ENCODE results near the gene PRRG2. TPM values are rescaled to one million over a fixed set of nuclear protein-coding genes. Genes with fewer than 3 reads are reported as not detected.

The PRRG2 gene
- total and polyA plus RNA-seq, 2 of the 13 experiments (the other 11 are each of a cell fraction or from before 2014, with no cell fraction given): 0.66 to 0.82 TPM

DNA sequence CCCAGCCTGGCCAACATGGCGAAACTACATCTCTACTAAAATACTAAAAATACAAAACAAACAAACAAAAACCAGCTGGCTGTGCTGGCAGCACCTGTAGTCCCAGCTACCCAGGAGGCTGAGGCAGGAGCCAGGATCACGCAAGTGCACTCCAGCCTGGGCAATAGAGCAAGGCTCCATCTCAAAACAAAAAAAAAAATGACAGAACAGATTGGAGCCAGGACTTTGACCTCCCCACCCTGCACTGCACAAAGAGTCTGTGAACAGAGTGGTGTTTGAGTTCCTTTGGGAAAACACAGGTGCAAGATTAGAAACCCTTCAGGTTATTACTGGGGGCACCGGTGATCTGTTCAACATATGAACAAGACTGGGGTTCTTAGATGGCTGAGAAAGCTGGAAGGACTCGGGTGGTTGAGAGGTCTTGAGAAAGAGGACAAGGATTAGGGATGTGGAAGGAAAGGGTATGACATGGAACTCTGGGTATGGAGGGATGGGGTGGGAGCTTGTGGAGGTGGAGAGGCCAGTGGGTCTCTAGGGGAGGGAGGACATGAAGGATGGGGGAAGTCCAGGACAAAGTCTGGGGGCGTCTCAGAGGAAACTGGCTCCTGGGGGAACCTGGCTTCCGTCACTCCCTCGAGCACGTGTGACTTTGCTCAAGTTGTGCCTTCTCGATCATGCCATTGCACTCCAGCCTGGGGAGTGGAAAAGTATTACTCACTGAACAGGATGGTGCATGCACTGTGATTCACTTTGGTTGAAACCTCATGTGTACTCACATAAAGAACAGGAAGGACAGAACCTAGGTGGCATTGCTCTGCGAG is 27.5 kb upstream of the PRRG2 start (continued):
- TF ChIP-seq, protein P1, sequence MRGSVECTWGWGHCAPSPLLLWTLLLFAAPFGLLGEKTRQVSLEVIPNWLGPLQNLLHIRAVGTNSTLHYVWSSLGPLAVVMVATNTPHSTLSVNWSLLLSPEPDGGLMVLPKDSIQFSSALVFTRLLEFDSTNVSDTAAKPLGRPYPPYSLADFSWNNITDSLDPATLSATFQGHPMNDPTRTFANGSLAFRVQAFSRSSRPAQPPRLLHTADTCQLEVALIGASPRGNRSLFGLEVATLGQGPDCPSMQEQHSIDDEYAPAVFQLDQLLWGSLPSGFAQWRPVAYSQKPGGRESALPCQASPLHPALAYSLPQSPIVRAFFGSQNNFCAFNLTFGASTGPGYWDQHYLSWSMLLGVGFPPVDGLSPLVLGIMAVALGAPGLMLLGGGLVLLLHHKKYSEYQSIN (CRISPR knock-in tag; IDR thresholded peaks at IDR 0.05; ENCODE audit: borderline replicate concordance): no peak
- TF ChIP-seq TFDP2 (CRISPR knock-in tag; IDR thresholded peaks at IDR 0.05) (no peak), SNAI1 (CRISPR knock-in tag; IDR thresholded peaks at IDR 0.05; ENCODE audit: borderline replicate concordance) (no peak), ZBTB39 (CRISPR knock-in tag; IDR thresholded peaks at IDR 0.05) (no peak), ZNF331 (CRISPR knock-in tag; IDR thresholded peaks at IDR 0.05) (0 out of 2 replicates have a peak, but pooled peaks have one; percentile 10), PHF21A (CRISPR knock-in tag; IDR thresholded peaks at IDR 0.05) (peak; percentile 63), ZNF230 (CRISPR knock-in tag; IDR thresholded peaks at IDR 0.05) (no peak), ARHGAP35 (CRISPR knock-in tag; IDR thresholded peaks at IDR 0.05; ENCODE audit: borderline replicate concordance) (no peak), ZNF496 (CRISPR knock-in tag; IDR thresholded peaks at IDR 0.05; ENCODE audit: insufficient replicate concordance) (no peak), ZNF558 (CRISPR knock-in tag; IDR thresholded peaks at IDR 0.05; ENCODE audit: borderline replicate concordance) (no peak), PITX1 (CRISPR knock-in tag; IDR thresholded peaks at IDR 0.05) (peak; percentile 45; the same call in 1 of the 2 replicates), KIAA2018 (CRISPR knock-in tag; IDR thresholded peaks at IDR 0.05; ENCODE audit: borderline replicate concordance) (no peak)
- TF ChIP-seq, protein P2, sequence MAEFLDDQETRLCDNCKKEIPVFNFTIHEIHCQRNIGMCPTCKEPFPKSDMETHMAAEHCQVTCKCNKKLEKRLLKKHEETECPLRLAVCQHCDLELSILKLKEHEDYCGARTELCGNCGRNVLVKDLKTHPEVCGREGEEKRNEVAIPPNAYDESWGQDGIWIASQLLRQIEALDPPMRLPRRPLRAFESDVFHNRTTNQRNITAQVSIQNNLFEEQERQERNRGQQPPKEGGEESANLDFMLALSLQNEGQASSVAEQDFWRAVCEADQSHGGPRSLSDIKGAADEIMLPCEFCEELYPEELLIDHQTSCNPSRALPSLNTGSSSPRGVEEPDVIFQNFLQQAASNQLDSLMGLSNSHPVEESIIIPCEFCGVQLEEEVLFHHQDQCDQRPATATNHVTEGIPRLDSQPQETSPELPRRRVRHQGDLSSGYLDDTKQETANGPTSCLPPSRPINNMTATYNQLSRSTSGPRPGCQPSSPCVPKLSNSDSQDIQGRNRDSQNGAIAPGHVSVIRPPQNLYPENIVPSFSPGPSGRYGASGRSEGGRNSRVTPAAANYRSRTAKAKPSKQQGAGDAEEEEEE (CRISPR knock-in tag; IDR thresholded peaks at IDR 0.05; ENCODE audit: borderline replicate concordance): no peak

All from HepG2 (cell line).